IPS DF 4.7 (cell line): ENCODE measurements around the gene PMPCA.
"Not testable (repeated sequence)": the region's sequence is repeated elsewhere in the genome, so short reads cannot be mapped to it uniquely, and the experiment has no call there.

Experiments used
- DNase-seq: peaks from one replicate; pipeline ENCODE4 v3.0.0-alpha.2; 2013; ENCODE audit warnings: low spot score; ENCODE audit errors: extremely low read depth

PMPCA gene

GRCh38 chr9:136412962-136413361, 2.5 kb downstream of the PMPCA start:
- DNase-seq, result no peak

- DNase-seq, result no peak
These were observed 6.0 kb downstream of the PMPCA start for GRCh38 chr9:136416427-136416826.

GRCh38 chr9:136416914-136417313, 6.5 kb downstream of the PMPCA start:
- no peak for DNase-seq

GRCh38 chr9:136418182-136419091, 8.0 kb downstream of the PMPCA start:
- no peak for DNase-seq

DNA sequence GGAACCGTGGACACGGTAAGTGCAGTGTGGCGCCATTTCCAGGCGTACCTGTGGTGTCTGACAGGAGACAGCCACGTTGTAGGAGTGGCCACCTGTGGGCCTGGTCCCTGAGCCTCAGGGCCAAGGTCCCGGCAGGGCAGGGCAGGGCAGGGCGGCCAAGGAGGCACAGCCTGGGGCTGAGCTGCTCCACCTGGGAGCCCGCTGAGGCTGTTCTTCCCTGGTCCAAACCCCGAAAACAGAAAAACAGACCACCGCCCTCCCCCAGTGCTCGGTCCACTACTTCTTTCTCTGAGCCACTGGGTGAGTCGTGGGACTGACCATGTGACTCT, 8.6 kb downstream of the PMPCA start:
- DNase-seq, result no peak

DNA sequence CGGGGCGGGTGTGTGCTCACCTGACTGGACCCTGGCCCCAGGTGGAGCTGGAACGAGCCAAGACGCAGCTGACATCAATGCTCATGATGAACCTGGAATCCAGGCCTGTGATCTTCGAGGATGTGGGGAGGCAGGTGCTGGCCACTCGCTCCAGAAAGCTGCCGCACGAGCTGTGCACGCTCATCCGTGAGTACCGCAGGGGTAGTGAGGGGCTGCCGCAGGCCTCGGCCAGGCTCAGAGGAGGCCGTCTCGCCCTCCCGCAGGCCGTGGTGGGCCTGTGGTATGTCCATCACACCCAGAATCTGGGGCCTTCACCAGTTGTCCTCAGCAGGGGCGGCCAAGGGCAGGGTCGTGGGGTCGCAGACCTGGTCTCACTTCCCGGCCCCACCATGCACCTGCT, 11.3 kb downstream of the PMPCA start:
- no peak for DNase-seq

DNA sequence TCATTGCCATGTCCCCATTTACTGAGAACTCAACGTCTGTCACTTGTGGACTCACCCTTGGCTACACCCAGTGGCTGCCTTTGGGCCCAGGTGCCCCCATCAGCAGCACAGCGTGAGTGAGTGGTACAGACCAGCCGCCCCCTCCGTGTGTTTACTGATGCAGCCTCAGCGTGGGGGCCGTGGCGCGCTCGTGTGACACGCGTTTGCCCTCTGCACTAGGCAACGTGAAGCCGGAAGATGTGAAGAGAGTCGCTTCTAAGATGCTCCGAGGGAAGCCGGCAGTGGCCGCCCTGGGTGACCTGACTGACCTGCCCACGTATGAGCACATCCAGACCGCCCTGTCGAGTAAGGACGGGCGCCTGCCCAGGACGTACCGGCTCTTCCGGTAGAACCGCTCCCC, 12.4 kb downstream of the PMPCA start:
- DNase-seq, result no peak

GRCh38 chr9:136423432-136424146, 13.1 kb downstream of the PMPCA start:
- no peak for DNase-seq

DNA sequence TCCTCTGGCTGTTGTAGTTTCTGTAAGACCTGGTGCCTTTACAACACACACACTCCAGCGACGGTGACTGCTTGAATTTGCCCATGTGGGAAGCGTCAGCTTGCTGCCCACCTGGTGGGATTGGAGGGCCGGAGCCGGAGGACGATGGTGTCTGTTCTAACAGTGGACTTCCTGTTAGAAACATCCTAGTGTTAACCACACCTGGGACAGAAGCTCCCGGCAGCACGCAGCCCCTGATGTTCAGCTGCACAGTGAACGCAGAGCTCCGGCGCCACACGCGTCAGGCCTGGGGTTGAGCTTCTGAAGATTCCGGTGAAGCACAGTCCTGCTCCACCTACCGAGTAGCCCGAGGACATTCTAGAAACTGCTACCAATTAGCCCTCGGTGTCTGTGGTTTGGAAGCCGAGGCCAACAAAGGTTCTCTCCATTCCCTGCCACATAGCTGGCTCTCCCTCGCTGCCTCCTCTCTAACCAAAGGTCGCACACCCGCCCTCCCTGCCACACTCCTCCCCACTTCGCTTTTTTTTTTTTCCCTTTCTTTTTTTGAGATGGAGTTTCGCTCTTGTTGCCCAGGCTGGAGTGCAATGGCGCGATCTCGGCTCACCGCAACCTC, 14.4 kb downstream of the PMPCA start:
- DNase-seq, result no peak

DNA sequence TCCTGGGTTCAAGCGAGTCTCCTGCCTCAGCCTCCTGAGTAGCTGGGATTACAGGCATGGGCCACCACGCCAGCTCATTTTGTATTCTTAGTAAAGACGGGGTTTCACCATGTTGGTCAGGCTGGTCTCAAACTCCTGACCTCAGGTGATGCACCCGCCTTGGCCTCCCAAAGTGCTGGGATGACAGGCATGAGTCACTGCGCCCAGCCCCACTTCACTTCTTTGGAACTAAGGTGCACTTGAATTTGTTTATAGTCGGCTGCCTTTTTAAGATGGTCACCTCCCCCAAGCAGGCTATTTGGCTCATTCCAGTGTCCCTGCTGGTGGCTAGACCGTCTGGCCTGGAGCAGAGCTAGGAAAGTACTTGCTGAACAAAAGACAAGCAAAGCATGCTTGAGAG, 14.9 kb downstream of the PMPCA start:
- DNase-seq, result not testable (repeated sequence)

DNA sequence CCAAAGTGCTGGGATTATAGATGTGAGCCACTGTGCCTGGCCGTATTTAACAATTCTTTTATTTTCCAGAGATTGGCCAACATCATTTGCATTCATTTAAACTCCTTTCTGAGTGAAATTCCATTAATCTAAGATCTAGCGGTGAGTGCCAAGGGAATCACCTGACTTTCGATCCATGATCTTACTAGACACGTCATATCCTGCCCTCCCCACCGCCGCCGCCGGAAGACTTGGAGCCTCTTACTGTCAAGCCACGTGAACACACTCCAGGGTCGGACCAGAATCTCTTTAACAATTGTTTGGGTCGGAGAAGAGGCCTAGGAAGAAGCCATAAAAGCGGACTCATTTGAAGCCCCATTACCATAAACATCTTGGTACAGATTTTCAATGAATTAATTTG, 16.3 kb downstream of the PMPCA start:
- DNase-seq, result no peak

DNA sequence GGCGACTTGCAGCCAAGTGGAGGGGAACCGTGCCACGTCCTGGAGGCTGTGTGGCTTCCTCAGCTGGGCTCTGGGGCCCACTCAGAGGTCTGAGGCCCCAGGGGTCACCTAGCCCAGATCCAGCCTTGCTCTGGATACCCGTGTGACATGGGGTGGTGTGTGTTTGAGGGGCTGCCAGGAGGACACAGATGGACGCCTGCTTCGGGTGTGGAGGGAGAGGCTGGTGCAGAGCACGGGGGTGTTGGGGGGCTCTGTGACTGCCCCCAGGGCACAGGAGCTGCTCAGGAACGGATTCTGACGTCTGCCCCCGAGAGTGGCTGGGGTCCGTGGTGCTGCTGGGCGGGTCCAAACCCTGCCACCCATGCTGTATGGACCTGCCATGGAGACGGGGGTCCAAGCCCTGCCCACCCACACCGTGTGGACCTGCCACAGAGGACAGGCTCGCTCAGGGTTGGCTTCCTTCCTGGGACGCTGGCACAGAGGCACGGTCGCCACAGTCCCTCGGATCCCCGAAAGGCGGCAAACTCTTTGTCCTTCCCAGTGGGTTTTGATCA, 18.7 kb downstream of the PMPCA start:
- no peak for DNase-seq

- no peak for DNase-seq
These were observed 19.4 kb downstream of the PMPCA start for GRCh38 chr9:136429683-136430491.

GRCh38 chr9:136430588-136431234, 20.3 kb downstream of the PMPCA start:
- DNase-seq, result no peak

DNA sequence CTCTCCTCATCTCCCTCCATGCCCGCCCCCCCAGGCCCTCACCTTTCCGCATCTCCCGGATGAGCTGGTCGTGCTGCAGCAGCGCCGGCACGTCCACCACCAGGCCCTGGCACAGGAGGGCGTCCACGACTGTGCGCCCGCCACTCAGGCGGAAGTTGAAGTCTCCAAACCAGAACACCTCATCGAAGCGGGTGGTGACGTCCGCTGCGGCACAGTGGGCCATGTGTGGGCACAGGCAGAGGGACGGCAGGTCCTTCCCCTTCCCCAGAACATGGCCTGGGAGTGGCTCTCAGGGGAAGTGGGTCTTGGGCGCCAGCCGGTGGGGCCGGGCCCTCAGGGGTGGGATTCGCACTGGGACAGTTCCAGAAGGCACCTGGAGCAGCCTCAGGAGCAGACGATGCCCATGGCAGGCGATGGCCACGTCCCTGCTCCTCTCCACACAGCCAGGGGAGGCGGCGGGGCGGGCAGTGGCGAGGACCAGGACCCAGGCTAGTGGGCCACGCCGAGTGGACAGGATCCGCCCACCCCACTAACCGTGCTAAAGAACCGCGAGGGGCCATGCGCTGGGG, 21.4 kb downstream of the PMPCA start:
- DNase-seq, result no peak

DNA sequence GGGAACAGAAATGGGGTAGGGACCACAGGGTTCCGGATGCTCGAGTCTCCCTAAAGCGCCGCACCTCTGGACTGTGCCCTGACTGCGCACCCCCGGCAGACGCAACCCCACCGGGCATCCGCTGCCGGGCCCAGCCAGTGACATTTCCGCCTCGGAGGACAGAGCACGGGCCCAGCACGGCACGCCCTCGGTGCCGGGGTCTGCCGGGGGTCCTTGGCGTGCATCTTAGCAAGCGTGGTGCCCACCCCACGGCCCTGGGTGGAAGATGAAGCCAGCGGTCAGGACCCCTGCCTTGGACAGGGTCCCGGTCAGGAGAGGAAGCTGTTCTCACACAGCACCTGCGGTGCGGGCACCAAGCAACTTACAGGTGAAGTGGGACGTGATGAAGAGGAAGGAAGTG, 22.1 kb downstream of the PMPCA start:
- DNase-seq, result no peak

GRCh38 chr9:136433043-136433715, 22.7 kb downstream of the PMPCA start:
- DNase-seq, result no peak

DNA sequence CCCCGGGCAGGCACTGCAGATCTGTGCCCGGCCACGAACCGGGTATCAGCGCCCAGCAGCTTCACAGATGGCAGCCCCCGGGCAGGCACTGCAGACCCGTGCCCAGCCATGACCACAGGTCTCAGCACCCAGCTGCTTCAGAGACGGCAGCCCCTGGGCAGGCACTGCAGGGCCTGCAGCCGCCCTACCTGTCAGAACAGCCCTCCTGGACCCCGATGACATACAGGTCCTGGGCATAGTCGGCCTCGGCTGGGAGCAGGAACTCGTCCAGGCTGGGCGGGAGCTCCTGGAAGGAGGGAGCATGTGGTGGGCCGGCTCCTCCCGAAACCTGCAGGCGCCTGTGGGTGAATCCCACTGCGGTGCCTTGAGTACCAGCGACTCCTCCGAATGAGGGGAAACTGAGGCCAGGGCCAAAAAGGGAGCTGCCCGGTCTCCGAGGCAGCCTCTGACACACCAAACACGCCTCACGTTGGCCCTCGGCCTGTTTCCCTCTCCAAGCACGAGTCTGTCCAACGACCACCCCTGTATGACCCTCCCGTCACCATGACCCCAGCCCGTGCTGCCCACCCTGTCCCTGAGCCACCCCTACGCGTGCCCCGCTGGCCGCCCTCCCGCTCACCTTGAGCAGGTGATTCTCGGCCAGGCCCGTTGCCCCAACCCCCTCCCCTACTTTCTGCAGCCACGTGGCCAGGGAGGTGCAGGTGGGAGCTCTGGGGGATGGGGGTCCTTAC, 23.6 kb downstream of the PMPCA start:
- no peak for DNase-seq

DNA sequence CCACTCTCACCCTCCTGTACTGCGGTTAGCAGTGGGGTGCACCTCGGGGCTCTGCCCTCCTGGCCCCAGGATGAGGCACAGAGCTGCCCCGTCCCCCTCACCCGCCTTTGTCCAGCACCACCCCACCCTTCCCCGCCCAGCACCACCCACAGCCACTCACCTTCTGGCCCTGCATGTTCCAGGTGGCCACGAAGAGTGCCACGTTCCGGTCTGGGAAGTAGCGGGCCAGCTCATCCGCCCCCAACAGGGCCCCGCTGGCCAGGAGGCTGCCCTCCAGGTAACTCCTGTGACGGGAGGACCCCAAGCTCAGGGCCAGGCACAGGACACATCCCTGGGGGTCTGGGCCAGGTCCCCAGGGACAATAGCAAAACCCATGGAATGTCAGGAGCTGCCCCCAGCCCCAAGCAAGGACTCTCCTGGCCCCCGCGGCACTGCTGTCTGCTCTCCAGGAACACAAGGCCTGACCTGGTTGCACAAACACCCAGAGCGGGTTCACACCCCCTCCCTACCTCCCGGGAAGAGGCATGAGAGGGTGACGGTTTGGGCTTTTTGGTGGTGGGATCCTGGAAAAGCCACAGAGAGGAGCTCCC, 24.2 kb downstream of the PMPCA start:
- DNase-seq, result no peak
